MM.1S (cell line): Measurements from ENCODE around the gene USP49.

Source experiments
- DNase-seq: peaks from one replicate; pipeline ENCODE4 v3.0.0-alpha.2; 2015
- H2AFZ ChIP-seq: fragments of 300-600 bp; sonication (generic); 2 replicates; pipeline ENCODE4 v1.6.0; 2016; ENCODE audit warnings: antibody characterized with exemption, low read length
- H3F3A ChIP-seq: fragments of 300-600 bp; sonication (generic); 2 replicates; pipeline ENCODE4 v1.6.1; 2016; ENCODE audit warnings: mild to moderate bottlenecking, antibody characterized with exemption, low read length, moderate library complexity, mixed read lengths; ENCODE audit not compliant: insufficient read depth
- H3K27ac ChIP-seq: fragments of 300-600 bp; sonication (generic); 2 replicates; pipeline ENCODE4 v1.5.1; 2016; ENCODE audit warnings: mild to moderate bottlenecking, low read length
- H3K27me3 ChIP-seq: fragments of 300-600 bp; sonication (generic); replicated peaks from 2 replicates; pipeline ENCODE4 v1.6.0; 2016; ENCODE audit warnings: low read length; ENCODE audit not compliant: insufficient read depth
- H3K36me3 ChIP-seq: fragments of 300-600 bp; sonication (generic); replicated peaks from 2 replicates; pipeline ENCODE4 v1.6.1; 2016; ENCODE audit warnings: mild to moderate bottlenecking, low read length, mixed read lengths; ENCODE audit not compliant: insufficient read depth
- H3K4me1 ChIP-seq: fragments of 300-600 bp; sonication (generic); 2 replicates; pipeline ENCODE4 v1.6.1; 2016; ENCODE audit warnings: low read length, mixed read lengths
- H3K4me2 ChIP-seq: fragments of 300-600 bp; sonication (generic); 2 replicates; pipeline ENCODE4 v1.6.0; 2016; ENCODE audit warnings: low read depth, low read length
- H3K4me3 ChIP-seq: fragments of 300-600 bp; sonication (generic); 2 replicates; pipeline ENCODE4 v1.5.1; 2016; ENCODE audit warnings: low read length, mixed read lengths
- H3K79me2 ChIP-seq: fragments of 300-600 bp; sonication (generic); 2 replicates; pipeline ENCODE4 v1.6.1; 2016; ENCODE audit warnings: mixed run types, low read length, mixed read lengths
- H3K9ac ChIP-seq: fragments of 300-600 bp; sonication (generic); 2 replicates; pipeline ENCODE4 v1.6.1; 2016; ENCODE audit warnings: low read length, mixed read lengths
- H3K9me2 ChIP-seq: fragments of 300-600 bp; sonication (generic); replicated peaks from 2 replicates; pipeline ENCODE4 v1.6.1; 2016; ENCODE audit warnings: mild to moderate bottlenecking, low read length, mixed read lengths; ENCODE audit not compliant: insufficient read depth
- H3K9me3 ChIP-seq: fragments of 300-600 bp; sonication (generic); replicated peaks from 2 replicates; pipeline ENCODE4 v1.6.1; 2016; ENCODE audit warnings: mild to moderate bottlenecking, low read length, mixed read lengths; ENCODE audit not compliant: insufficient read depth
- H4K20me1 ChIP-seq: fragments of 300-600 bp; sonication (generic); 2 replicates; pipeline ENCODE4 v1.6.1; 2016; ENCODE audit warnings: mild to moderate bottlenecking, low read length, moderate library complexity, mixed read lengths; ENCODE audit not compliant: insufficient read depth
- EZH2 ChIP-seq: fragments of 300-600 bp; sonication (generic); optimal IDR thresholded peaks from 2 replicates; pipeline ENCODE3; 2017; ENCODE audit warnings: low read depth, mild to moderate bottlenecking, antibody characterized with exemption, low read length, mixed read lengths
- EZH2phosphoT487 ChIP-seq: fragments of 300-600 bp; sonication (generic); IDR thresholded peaks from 2 replicates; pipeline ENCODE4 v1.6.1; 2018; ENCODE audit warnings: antibody characterized with exemption, low read length
- TF ChIP-seq, protein P1 (sequence below): fragments of 300-600 bp; sonication (generic); IDR thresholded peaks from 2 replicates; pipeline ENCODE4 v1.5.1; 2016; ENCODE audit warnings: antibody characterized with exemption, low read length, mixed read lengths

USP49 gene

DNA sequence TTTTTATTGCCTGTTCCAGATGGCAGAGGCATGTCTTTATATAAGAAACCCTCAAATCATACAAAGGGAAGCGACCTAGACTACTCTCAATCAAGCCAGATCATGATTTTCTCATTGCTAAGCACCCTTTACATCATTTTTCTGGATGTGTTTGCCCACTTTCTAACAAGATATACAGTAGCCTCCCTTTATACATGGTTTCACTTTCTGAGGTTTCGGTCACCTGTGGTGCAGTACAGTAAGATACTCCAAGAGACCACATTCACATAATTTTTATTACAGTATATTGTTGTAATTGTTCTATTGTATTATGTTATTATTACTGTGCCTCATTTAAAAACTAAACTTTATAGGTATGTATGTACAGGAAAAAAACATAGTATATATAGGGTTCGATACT, 84.1 kb downstream of the USP49 start:
- Histone ChIP-seq H3K9me2 (no peaks in the 10 kb centered on the region), H4K20me1 (0 out of 2 replicates have a peak, but pooled peaks cover 5% of the 10 kb centered on the region), H3K4me1 (peaks cover 9% of the 10 kb centered on the region), H3K4me2 (peak overlapping the region; percentile 20; the same call in 1 of the 2 replicates), H3K36me3 (no peaks in the 10 kb centered on the region), H3K9me3 (no peaks in the 10 kb centered on the region), H3K4me3 (no peak overlapping the region), H3K27me3 (no peaks in the 10 kb centered on the region), H3K9ac (no peak overlapping the region), H3K79me2 (no peaks in the 10 kb centered on the region), H3K27ac (no peak overlapping the region), H2AFZ (no peak overlapping the region), H3F3A (peaks cover 5% of the 10 kb centered on the region; the same call in 1 of the 2 replicates)
- TF ChIP-seq EZH2 (no peak), EZH2phosphoT487 (no peak)
- TF ChIP-seq, protein P1, sequence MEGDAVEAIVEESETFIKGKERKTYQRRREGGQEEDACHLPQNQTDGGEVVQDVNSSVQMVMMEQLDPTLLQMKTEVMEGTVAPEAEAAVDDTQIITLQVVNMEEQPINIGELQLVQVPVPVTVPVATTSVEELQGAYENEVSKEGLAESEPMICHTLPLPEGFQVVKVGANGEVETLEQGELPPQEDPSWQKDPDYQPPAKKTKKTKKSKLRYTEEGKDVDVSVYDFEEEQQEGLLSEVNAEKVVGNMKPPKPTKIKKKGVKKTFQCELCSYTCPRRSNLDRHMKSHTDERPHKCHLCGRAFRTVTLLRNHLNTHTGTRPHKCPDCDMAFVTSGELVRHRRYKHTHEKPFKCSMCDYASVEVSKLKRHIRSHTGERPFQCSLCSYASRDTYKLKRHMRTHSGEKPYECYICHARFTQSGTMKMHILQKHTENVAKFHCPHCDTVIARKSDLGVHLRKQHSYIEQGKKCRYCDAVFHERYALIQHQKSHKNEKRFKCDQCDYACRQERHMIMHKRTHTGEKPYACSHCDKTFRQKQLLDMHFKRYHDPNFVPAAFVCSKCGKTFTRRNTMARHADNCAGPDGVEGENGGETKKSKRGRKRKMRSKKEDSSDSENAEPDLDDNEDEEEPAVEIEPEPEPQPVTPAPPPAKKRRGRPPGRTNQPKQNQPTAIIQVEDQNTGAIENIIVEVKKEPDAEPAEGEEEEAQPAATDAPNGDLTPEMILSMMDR, result no peak
- peak; percentile 68 for DNase-seq

DNA sequence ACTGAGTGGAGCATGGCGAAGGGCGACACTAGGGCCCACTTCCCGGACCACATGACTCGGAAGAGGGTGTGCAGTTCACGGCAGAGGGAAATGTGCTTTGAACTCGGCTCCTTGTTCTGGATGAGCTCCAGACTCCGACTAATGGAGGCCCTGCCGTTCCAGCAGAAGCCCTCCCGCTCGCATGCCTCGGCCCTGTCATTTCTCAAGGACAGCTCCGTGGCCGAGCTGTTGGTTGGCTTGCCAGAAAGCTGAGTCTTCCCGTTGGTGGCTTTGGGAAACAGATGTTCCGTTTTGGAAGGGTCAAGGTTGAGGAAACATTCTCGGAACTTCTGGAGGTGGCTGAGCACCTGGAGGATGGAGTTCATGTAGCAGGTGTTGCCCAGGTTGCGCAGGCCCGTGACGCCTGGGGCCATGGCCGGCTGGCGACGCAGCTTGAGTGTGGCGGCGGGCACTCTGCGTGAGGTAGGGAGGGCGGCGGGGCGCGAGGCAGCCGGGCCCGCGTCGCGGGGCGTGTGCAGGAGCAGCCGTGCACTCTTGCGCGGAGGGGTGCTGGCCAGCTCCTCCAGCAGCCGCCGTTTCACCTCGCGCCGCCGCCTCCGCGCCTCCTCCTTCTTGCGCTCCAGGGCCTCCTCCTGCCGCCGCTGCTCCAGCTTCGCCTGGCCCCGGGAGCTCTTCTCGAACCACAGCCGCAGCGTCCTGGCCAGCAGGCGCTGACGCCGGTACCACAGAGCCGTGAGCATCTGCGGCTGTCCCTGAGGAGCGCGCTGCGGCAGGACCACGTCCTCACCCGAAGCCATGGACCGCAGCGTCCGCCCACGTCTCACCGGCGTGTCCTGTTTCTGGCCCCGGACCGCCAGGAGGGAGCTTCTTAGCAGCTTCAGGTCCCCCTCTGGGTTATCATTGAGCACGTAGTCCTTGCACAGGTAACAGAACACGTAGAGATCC, 89.1 kb downstream of the USP49 start:
- Histone ChIP-seq H3K4me2 (no peak overlapping the region), H3K9me3 (no peaks in the 10 kb centered on the region), H3K27me3 (no peaks in the 10 kb centered on the region), H3K9me2 (no peaks in the 10 kb centered on the region), H3K4me1 (peaks cover 4% of the 10 kb centered on the region), H3K9ac (no peak overlapping the region), H3K36me3 (0 out of 2 replicates have a peak, but pooled peaks cover 2% of the 10 kb centered on the region), H2AFZ (no peak overlapping the region), H3K27ac (no peak overlapping the region), H3K4me3 (no peak overlapping the region), H3F3A (no peaks in the 10 kb centered on the region), H3K79me2 (no peaks in the 10 kb centered on the region; the same call in 1 of the 2 replicates), H4K20me1 (no peaks in the 10 kb centered on the region)
- TF ChIP-seq, protein P1, result no peak
- TF ChIP-seq EZH2phosphoT487, result no peak
- TF ChIP-seq EZH2, result no peak
- DNase-seq, result no peak

DNA sequence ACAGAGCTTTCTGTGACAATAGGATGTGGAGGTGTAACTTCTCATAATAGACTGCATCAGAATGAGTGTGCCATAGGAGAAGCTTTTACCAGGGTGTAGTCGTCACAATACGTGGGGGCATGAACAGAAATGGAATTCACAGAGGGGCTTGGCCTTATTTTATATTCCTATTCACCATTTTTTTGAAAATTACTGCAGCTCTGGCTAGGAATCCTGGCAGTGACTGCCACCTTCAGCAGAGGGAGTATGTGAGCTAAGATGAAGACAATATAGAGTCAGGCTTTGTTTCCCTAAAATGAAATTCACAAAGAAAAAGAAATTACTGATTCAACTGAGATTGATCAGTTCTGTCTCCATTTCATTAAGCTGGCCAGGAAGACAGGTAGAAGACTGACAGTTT, 93.8 kb downstream of the USP49 start:
- TF ChIP-seq EZH2 (no peak), EZH2phosphoT487 (no peak)
- TF ChIP-seq, protein P1, result peak; percentile 36
- no peaks in the 10 kb centered on the region for H3F3A ChIP-seq

More for the DNA sequence above, 93.8 kb downstream of the USP49 start:
- H3K27ac ChIP-seq, result no peak overlapping the region
- no peaks in the 10 kb centered on the region for H3K9me3 ChIP-seq
- no peaks in the 10 kb centered on the region for H4K20me1 ChIP-seq
- H3K79me2 ChIP-seq, result no peaks in the 10 kb centered on the region; the same call in 1 of the 2 replicates
- H3K4me2 ChIP-seq, result no peak overlapping the region
- H3K4me3 ChIP-seq, result no peak overlapping the region
- no peak for DNase-seq
- no peaks in the 10 kb centered on the region for H3K9me2 ChIP-seq
- H3K4me1 ChIP-seq, result no peaks in the 10 kb centered on the region
- H2AFZ ChIP-seq, result no peak overlapping the region
- H3K9ac ChIP-seq, result no peak overlapping the region
- 0 out of 2 replicates have a peak, but pooled peaks cover 2% of the 10 kb centered on the region for H3K36me3 ChIP-seq
- no peaks in the 10 kb centered on the region for H3K27me3 ChIP-seq
